GM12872 (cell line): ENCODE data around the gene TGFB2.

Experiments
- CTCF ChIP-seq: IDR thresholded peaks from 3 replicates; pipeline ENCODE4 v1.5.1; 2011; ENCODE audit warnings: low read depth, mild to moderate bottlenecking, low read length, moderate library complexity; ENCODE audit not compliant: insufficient read depth

Gene TGFB2

GRCh38 chr1:218302155-218302554, 43.0 kb upstream of the TGFB2 start:
- no peak for TF ChIP-seq CTCF

GRCh38 chr1:218303176-218303879, 41.8 kb upstream of the TGFB2 start:
- TF ChIP-seq CTCF: no peak

GRCh38 chr1:218304281-218305039, 40.7 kb upstream of the TGFB2 start:
- TF ChIP-seq CTCF: no peak

- TF ChIP-seq CTCF: no peak
These were observed 39.6 kb upstream of the TGFB2 start for GRCh38 chr1:218305472-218306064.

- TF ChIP-seq CTCF: no peak
These were observed 32.6 kb upstream of the TGFB2 start for GRCh38 chr1:218312509-218312908.

- no peak for TF ChIP-seq CTCF
These were observed 30.8 kb upstream of the TGFB2 start for GRCh38 chr1:218314316-218314715.

GRCh38 chr1:218315638-218316037, 29.5 kb upstream of the TGFB2 start:
- TF ChIP-seq CTCF: no peak
